Spleen (tissue), 7 donors: Measurements from ENCODE around the gene INAVA.

Experiments
- POLR2A ChIP-seq, 3 donors: fragments of 450-650 bp; IDR thresholded peaks; one replicate each; pipeline ENCODE4 v1.5.1; 2017; ENCODE audit warnings: antibody characterized with exemption in 3 of 3, mild to moderate bottlenecking in 1 of 3
- TF ChIP-seq, protein P1 (sequence below), 11 experiments: fragments of 200-600 bp in 7 of 11; fragments of 450-650 bp in 4 of 11; sonication (generic) in 4 of 11; IDR thresholded peaks in 8 of 11; conservative IDR thresholded peaks in 3 of 11; 1 replicate in 7 of 11; 2 replicates in 4 of 11; pipeline versions ENCODE4 v1.4.0 to v1.8.0; 2016 to 2021; ENCODE audit warnings: antibody characterized with exemption in 11 of 11, inconsistent platforms in 4 of 11, mild to moderate bottlenecking in 1 of 11
- donor health status: DM: no; HTN: no; CAD: no; lungs with moderate emphysema.
- donor health status: DM: no; HTN: no; CAD: no.
- donor health status: DM: no; HTN: no; CAD: no.

DNA sequence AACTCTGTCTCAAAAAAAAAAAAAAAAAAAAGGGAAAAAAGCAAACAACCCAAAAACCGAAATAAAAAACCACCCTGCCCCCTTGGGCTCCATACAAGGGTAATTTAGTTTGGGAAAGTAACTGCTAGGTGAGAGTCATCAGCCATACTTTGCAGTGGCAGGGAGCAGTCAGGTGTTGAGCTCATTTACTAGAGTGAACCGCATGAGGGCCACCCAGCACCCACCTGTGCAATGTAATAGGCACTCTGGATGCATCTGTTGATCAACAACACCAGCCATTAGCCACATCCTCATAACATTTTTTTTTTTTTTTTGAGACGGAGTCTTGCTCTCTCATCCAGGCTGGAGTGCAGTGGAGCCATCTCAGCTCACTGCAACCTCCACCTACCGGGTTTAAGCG, 9.1 kb downstream of the INAVA start:
- TF ChIP-seq, protein P1, sequence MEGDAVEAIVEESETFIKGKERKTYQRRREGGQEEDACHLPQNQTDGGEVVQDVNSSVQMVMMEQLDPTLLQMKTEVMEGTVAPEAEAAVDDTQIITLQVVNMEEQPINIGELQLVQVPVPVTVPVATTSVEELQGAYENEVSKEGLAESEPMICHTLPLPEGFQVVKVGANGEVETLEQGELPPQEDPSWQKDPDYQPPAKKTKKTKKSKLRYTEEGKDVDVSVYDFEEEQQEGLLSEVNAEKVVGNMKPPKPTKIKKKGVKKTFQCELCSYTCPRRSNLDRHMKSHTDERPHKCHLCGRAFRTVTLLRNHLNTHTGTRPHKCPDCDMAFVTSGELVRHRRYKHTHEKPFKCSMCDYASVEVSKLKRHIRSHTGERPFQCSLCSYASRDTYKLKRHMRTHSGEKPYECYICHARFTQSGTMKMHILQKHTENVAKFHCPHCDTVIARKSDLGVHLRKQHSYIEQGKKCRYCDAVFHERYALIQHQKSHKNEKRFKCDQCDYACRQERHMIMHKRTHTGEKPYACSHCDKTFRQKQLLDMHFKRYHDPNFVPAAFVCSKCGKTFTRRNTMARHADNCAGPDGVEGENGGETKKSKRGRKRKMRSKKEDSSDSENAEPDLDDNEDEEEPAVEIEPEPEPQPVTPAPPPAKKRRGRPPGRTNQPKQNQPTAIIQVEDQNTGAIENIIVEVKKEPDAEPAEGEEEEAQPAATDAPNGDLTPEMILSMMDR (IDR thresholded peaks at IDR 0.05 in 8 of 11, conservative IDR thresholded peaks at IDR 0.05 in 3 of 11): no peak
- no peak for TF ChIP-seq POLR2A (IDR thresholded peaks at IDR 0.05)
